ENCODE measurements around the gene PTPRD. TPM values are rescaled to one million over a fixed set of nuclear protein-coding genes. Genes with fewer than 3 reads are reported as not detected.

The PTPRD gene
- total and polyA plus RNA-seq, 2 donors (not counting 1 experiment from before 2014, with no cell fraction given): not detected

DNA sequence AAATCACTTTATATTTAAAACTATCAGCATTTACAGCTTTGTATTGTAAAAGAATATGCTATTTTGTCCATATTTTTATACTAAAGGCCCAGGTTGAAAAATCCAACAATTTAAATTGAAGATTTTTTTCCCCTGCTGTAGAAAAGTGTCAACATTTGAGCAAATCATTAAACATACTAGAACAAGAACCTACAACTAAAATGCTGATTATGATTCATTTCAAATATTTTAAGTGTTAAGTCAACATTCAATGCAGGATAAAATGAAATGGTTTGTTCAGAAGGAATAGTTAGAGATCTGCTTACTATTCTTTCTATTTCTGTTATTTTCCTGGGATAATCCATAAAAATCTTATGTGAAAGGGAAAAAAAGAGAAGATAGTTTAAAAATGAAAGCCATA lies 1946.7 kb downstream of the PTPRD start:
- intact Hi-C loops (cut with micrococcal nuclease): no loop called here
- Histone ChIP-seq H3K4me1 (ENCODE audit: control insufficient read depth in 2 of 2, insufficient read depth in 2 of 2, low read length in 2 of 2) (no peaks in the 10 kb centered on the region), H3K9me3 (ENCODE audit: control extremely low read depth in 1 of 3, control insufficient read depth in 2 of 3, insufficient read depth in 1 of 3, low read length in 2 of 3) (no peaks in the 10 kb centered on the region), H4K20me1 (ENCODE audit: control insufficient read depth, insufficient read depth, low read length, poor library complexity, severe bottlenecking) (no peaks in the 10 kb centered on the region), H3K36me3 (replicated peaks in 1 of 2; ENCODE audit: control extremely low read depth in 1 of 2, control insufficient read depth in 1 of 2, extremely low read depth in 1 of 2, insufficient read depth in 2 of 2, low read length in 1 of 2) (no peaks in the 10 kb centered on the region), H3K27ac (ENCODE audit: low read length in 2 of 2) (no peak overlapping the region), H3K4me2 (replicated peaks; ENCODE audit: low read depth, low read length, poor library complexity, severe bottlenecking) (no peak overlapping the region), H3K79me2 (ENCODE audit: control insufficient read depth, insufficient read depth, low read length) (no peaks in the 10 kb centered on the region), H3K9ac (ENCODE audit: low read length) (no peak overlapping the region), H3K27me3 (replicated peaks in 1 of 4; ENCODE audit: control extremely low read depth in 1 of 4, control insufficient read depth in 3 of 4, insufficient read depth in 4 of 4, low read length in 3 of 4) (no peaks in the 10 kb centered on the region), H3K4me3 (ENCODE audit: control extremely low read depth in 1 of 5, extremely low read depth in 1 of 5, insufficient read depth in 1 of 5, low read depth in 2 of 5, low read length in 4 of 5) (no peak overlapping the region), H2AFZ (ENCODE audit: insufficient read depth, low read depth, low read length, poor library complexity, severe bottlenecking) (no peak overlapping the region)
- ChIA-PET CTCF (no interaction called here), POLR2A (no interaction called here)
- ATAC-seq (ENCODE audit: low read depth) (no peak), DNase-seq (no peak)
- Mint-ChIP-seq H3K4me1 (no peaks in the 10 kb centered on the region), H3K9me3 (ENCODE audit: insufficient read depth) (no peaks in the 10 kb centered on the region), H3K27me3 (no peaks in the 10 kb centered on the region), H3K4me3 (no peak overlapping the region), H3K27ac (no peak overlapping the region)
- TF ChIP-seq, protein P1, sequence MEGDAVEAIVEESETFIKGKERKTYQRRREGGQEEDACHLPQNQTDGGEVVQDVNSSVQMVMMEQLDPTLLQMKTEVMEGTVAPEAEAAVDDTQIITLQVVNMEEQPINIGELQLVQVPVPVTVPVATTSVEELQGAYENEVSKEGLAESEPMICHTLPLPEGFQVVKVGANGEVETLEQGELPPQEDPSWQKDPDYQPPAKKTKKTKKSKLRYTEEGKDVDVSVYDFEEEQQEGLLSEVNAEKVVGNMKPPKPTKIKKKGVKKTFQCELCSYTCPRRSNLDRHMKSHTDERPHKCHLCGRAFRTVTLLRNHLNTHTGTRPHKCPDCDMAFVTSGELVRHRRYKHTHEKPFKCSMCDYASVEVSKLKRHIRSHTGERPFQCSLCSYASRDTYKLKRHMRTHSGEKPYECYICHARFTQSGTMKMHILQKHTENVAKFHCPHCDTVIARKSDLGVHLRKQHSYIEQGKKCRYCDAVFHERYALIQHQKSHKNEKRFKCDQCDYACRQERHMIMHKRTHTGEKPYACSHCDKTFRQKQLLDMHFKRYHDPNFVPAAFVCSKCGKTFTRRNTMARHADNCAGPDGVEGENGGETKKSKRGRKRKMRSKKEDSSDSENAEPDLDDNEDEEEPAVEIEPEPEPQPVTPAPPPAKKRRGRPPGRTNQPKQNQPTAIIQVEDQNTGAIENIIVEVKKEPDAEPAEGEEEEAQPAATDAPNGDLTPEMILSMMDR (IDR thresholded peaks at IDR 0.05): no peak
- TF ChIP-seq EZH2 (IDR thresholded peaks at IDR 0.05; ENCODE audit: borderline replicate concordance, insufficient read depth, low read depth, low read length, poor library complexity, severe bottlenecking): no peak

DNA sequence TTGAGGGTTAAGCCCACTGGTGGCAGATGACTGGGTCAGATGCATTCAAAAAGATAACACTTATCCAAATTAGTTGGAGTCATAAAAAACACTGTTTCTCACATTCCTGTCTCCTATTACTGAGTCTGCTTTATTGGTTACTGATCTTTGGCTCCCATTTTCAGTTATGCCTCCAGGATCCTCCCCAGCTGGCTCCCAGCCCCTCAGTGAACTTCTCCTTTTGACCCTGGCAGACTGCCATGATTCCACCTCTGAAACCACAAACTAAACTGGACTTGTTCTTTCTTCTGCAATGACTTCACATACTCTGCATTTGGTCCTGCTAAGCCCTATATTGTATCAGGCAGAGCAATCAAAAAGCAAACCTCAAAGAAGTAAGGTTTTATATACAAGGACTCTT lies 1952.4 kb downstream of the PTPRD start:
- H3K4me1 ChIP-seq (ENCODE audit: control insufficient read depth in 2 of 2, insufficient read depth in 2 of 2, low read length in 2 of 2): no peaks in the 10 kb centered on the region
- H3K9ac ChIP-seq (ENCODE audit: low read length): no peak overlapping the region
- H3K4me1 Mint-ChIP-seq: no peaks in the 10 kb centered on the region
- no peaks in the 10 kb centered on the region for H3K79me2 ChIP-seq (ENCODE audit: control insufficient read depth, insufficient read depth, low read length)
- DNase-seq (no peak), ATAC-seq (ENCODE audit: low read depth) (no peak)
- no peak overlapping the region for H3K4me3 Mint-ChIP-seq
- H3K4me3 ChIP-seq (ENCODE audit: control extremely low read depth in 1 of 5, extremely low read depth in 1 of 5, insufficient read depth in 1 of 5, low read depth in 2 of 5, low read length in 4 of 5): no peak overlapping the region
- H3K36me3 ChIP-seq (replicated peaks in 1 of 2; ENCODE audit: control extremely low read depth in 1 of 2, control insufficient read depth in 1 of 2, extremely low read depth in 1 of 2, insufficient read depth in 2 of 2, low read length in 1 of 2): no peaks in the 10 kb centered on the region
- no peaks in the 10 kb centered on the region for H3K9me3 Mint-ChIP-seq (ENCODE audit: insufficient read depth)
- H3K4me2 ChIP-seq (replicated peaks; ENCODE audit: low read depth, low read length, poor library complexity, severe bottlenecking): no peak overlapping the region
- H3K27ac Mint-ChIP-seq: no peak overlapping the region
- no peak overlapping the region for H3K27ac ChIP-seq (ENCODE audit: low read length in 2 of 2)
- no peak for TF ChIP-seq EZH2 (IDR thresholded peaks at IDR 0.05; ENCODE audit: borderline replicate concordance, insufficient read depth, low read depth, low read length, poor library complexity, severe bottlenecking)
- TF ChIP-seq, protein P1 (IDR thresholded peaks at IDR 0.05): no peak
- ChIA-PET CTCF (no interaction called here), POLR2A (no interaction called here)
- H3K9me3 ChIP-seq (ENCODE audit: control extremely low read depth in 1 of 3, control insufficient read depth in 2 of 3, insufficient read depth in 1 of 3, low read length in 2 of 3): no peaks in the 10 kb centered on the region
- H4K20me1 ChIP-seq (ENCODE audit: control insufficient read depth, insufficient read depth, low read length, poor library complexity, severe bottlenecking): no peaks in the 10 kb centered on the region
- intact Hi-C loops (cut with micrococcal nuclease): no loop called here
- H2AFZ ChIP-seq (ENCODE audit: insufficient read depth, low read depth, low read length, poor library complexity, severe bottlenecking): no peak overlapping the region
- no peaks in the 10 kb centered on the region for H3K27me3 Mint-ChIP-seq
- H3K27me3 ChIP-seq (replicated peaks in 1 of 4; ENCODE audit: control extremely low read depth in 1 of 4, control insufficient read depth in 3 of 4, insufficient read depth in 4 of 4, low read length in 3 of 4): no peaks in the 10 kb centered on the region

All from B cell (primary cell).